ENCODE results near the gene TPPP3. TPM values are rescaled to one million over a fixed set of nuclear protein-coding genes. Genes with fewer than 3 reads are reported as not detected.

The TPPP3 gene
- polyA plus RNA-seq, 1 experiment = 1.5 TPM

DNA sequence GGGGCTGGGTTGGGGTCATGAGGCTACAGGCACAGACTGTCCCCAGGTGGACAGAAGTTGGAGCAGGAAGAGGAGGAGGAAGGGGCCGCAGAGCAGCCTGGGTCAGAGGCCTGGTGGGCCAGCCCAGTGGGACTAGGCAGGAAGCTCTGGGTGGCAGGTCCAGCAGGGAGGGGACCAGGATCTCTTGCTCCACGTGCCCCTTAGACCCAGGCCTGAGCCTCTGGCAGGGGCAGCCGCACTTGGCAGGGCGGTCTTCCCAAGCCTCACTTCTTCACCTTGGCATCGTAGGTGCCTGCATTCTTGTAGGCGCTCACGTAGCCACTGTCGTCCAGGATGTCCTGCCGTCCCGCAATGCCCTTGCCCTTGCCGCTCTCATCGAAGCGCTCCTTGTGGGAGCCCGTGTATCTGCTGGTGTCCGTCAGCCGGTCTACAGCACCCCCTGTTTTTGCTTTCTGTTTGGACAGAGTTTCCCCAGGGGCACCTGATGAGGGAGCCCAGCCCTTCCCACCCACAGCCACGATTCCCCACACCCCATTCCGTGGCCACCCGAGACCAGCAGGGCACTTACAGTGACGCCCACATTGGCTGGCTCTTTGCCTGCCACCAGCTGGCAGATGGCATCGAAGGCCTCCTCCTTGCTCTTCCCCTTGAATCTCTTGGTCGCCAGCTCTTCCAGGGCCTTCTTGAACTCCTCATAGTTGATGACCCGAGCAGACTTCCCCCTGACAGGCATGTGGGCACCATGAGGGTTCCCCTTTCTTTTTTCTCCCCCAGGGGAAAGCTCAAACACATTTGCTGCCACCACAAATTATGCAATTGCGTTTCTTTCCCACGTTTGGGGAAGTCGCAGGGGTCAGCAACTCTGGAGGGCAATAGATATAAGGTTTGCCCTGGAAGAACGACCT, 3.1 kb downstream of the TPPP3 start:
- H3K27me3 ChIP-seq (ENCODE audit: control insufficient read depth, insufficient read depth, low read length) = peaks cover 22% of the 10 kb centered on the region
- no peak for DNase-seq (ENCODE audit: low read depth, low spot score)
- no peak for TF ChIP-seq CTCF (IDR thresholded peaks at IDR 0.05; ENCODE audit: low read depth, low read length)
- peaks cover 5% of the 10 kb centered on the region; the same call in 1 of the 2 replicates for H3K9me3 ChIP-seq (ENCODE audit: control insufficient read depth, insufficient read depth, low read length)
- no peak overlapping the region for H3K4me3 ChIP-seq (ENCODE audit: low read depth, low read length)
- no peak overlapping the region for H3K27ac ChIP-seq (ENCODE audit: low read depth, low read length)
- POLR2A ChIA-PET = no interaction called here
- CTCF ChIA-PET = interaction anchor here (1.2 kb wide), 1 partner anchor 130 kb away, joined by 5 read pairs; no protein-coding TSS in a partner anchor

- H3K27me3 ChIP-seq (ENCODE audit: control insufficient read depth, insufficient read depth, low read length) = peaks cover 22% of the 10 kb centered on the region
- H3K27ac ChIP-seq (ENCODE audit: low read depth, low read length) = no peak overlapping the region
- DNase-seq (ENCODE audit: low read depth, low spot score) = no peak
- no peaks in the 10 kb centered on the region; the same call in 1 of the 2 replicates for H3K9me3 ChIP-seq (ENCODE audit: control insufficient read depth, insufficient read depth, low read length)
- ChIA-PET CTCF (interaction anchor here (0.6 to 1.2 kb wide), 6 partner anchors 11 to 128 kb away, joined by 3 to 6 read pairs (median 4); no protein-coding TSS in a partner anchor), POLR2A (interaction anchor here (0.6 kb wide), 1 partner anchor 30 kb away, joined by 4 read pairs; no protein-coding TSS in a partner anchor)
- H3K4me3 ChIP-seq (ENCODE audit: low read depth, low read length) = no peak overlapping the region
- no peak for TF ChIP-seq CTCF (IDR thresholded peaks at IDR 0.05; ENCODE audit: low read depth, low read length)
These were observed 4.7 kb downstream of the TPPP3 start for GRCh38 chr16:67388591-67388990.

GRCh38 chr16:67388191-67388590, 5.1 kb downstream of the TPPP3 start:
- no peak overlapping the region for H3K27ac ChIP-seq (ENCODE audit: low read depth, low read length)
- no peak overlapping the region for H3K4me3 ChIP-seq (ENCODE audit: low read depth, low read length)
- TF ChIP-seq CTCF (IDR thresholded peaks at IDR 0.05; ENCODE audit: low read depth, low read length) = no peak
- H3K9me3 ChIP-seq (ENCODE audit: control insufficient read depth, insufficient read depth, low read length) = no peaks in the 10 kb centered on the region; the same call in 1 of the 2 replicates
- CTCF ChIA-PET = interaction anchor here (0.5 to 0.7 kb wide), 5 partner anchors 11 to 128 kb away, joined by 3 to 8 read pairs (median 5); no protein-coding TSS in a partner anchor
- peaks cover 22% of the 10 kb centered on the region for H3K27me3 ChIP-seq (ENCODE audit: control insufficient read depth, insufficient read depth, low read length)
- no peak for DNase-seq (ENCODE audit: low read depth, low spot score)
- POLR2A ChIA-PET = no interaction called here

GRCh38 chr16:67387479-67388079, 5.7 kb downstream of the TPPP3 start:
- CTCF ChIA-PET = interaction anchor here (0.5 to 0.7 kb wide), 3 partner anchors 12 to 594 kb away, joined by 3 to 8 read pairs (median 5); no protein-coding TSS in a partner anchor
- Histone ChIP-seq H3K4me3 (ENCODE audit: low read depth, low read length) (no peak overlapping the region), H3K27me3 (ENCODE audit: control insufficient read depth, insufficient read depth, low read length) (peaks cover 20% of the 10 kb centered on the region), H3K27ac (ENCODE audit: low read depth, low read length) (no peak overlapping the region), H3K9me3 (ENCODE audit: control insufficient read depth, insufficient read depth, low read length) (no peaks in the 10 kb centered on the region; the same call in 1 of the 2 replicates)
- DNase-seq (ENCODE audit: low read depth, low spot score) = no peak
- POLR2A ChIA-PET = no interaction called here
- TF ChIP-seq CTCF (IDR thresholded peaks at IDR 0.05; ENCODE audit: low read depth, low read length) = no peak

Data from AG04450 (cell line).